ENCODE results near the gene VN1R5. TPM values are rescaled to one million over a fixed set of nuclear protein-coding genes. Genes with fewer than 3 reads are reported as not detected.
"Not testable (repeated sequence)": the region's sequence is repeated elsewhere in the genome, so short reads cannot be mapped to it uniquely, and the experiment has no call there.

The VN1R5 gene
- total RNA-seq, 1 donor from 2014 or later: not detected

DNA sequence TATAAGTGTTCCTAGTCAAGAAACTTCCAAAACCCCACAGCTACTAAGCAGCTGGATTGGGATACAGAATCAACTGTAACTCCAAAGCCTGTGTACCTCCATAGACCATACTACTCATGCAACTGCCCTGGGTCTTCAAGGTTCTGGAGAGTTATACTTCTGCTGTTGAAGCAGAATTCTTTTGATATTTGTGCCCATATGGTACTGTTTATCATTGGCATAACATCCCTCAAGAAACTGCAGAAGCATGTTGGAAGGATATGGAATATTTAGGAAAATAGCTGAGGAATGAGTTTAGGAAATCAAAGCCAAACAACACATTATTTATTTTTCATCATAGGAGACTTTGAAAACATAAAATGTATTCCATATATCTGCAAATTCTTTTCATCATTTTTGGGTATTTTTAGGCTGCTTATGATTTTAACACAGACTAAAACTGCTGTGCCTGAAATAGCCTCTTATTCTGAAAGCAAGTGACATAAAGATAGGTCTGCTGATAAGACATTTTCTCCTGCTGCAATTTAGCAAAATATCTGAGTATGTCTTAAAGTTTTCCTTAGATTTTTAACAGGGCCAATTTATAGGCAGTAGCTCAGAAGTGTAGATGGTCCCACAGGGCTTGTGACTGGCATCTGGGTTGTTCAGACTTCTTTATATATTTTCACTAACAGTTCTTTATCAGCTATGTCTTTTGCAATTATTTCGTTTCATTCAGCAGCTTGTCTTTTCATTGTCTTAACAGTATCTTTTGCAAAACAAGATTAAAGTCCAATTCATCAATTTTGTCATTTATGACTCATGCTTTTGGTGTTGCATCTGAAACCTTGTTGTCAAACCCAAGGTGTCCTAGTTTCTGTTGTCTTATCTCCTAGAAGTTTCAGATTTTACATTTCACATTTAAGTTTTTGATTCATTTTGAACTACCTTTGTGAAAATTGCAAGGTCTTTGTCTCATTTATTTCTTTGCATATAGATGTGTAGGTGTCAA lies 43.0 kb upstream of the VN1R5 start:
- ATAC-seq: no peak
- TF ChIP-seq, protein P1, sequence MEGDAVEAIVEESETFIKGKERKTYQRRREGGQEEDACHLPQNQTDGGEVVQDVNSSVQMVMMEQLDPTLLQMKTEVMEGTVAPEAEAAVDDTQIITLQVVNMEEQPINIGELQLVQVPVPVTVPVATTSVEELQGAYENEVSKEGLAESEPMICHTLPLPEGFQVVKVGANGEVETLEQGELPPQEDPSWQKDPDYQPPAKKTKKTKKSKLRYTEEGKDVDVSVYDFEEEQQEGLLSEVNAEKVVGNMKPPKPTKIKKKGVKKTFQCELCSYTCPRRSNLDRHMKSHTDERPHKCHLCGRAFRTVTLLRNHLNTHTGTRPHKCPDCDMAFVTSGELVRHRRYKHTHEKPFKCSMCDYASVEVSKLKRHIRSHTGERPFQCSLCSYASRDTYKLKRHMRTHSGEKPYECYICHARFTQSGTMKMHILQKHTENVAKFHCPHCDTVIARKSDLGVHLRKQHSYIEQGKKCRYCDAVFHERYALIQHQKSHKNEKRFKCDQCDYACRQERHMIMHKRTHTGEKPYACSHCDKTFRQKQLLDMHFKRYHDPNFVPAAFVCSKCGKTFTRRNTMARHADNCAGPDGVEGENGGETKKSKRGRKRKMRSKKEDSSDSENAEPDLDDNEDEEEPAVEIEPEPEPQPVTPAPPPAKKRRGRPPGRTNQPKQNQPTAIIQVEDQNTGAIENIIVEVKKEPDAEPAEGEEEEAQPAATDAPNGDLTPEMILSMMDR (IDR thresholded peaks at IDR 0.05): no peak
- Histone ChIP-seq H3K27me3 (no peaks in the 10 kb centered on the region), H3K4me3 (no peak overlapping the region), H3K4me1 (peaks cover 20% of the 10 kb centered on the region), H3K9me3 (no peaks in the 10 kb centered on the region), H3K27ac (no peak overlapping the region), H3K36me3 (no peaks in the 10 kb centered on the region)
- intact Hi-C loops (cut with DNase I): no loop called here
- no peak for DNase-seq

DNA sequence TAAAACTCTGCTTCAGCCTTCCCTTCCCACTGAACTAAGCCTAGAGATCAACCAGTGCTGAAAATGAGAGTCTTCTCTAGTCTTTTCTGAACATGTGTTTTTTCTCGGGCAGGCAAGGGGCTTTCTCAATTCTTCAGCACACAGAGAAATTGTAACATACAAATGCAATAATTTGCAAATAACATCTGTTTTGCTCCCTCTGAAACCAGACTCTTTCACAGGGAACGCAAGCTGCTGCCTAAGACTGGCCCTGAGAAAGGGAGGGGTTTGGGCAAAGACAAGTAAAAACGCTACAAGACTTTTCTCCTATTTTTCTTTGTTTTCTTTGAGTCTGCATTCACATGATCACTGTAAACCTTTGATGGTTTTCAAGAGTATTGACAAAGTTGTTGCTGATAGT lies 39.6 kb upstream of the VN1R5 start:
- Histone ChIP-seq H3K9me3 (no peaks in the 10 kb centered on the region), H3K36me3 (no peaks in the 10 kb centered on the region), H3K4me1 (no peaks in the 10 kb centered on the region), H3K4me3 (no peak overlapping the region), H3K27me3 (no peaks in the 10 kb centered on the region), H3K27ac (no peak overlapping the region)
- TF ChIP-seq, protein P1 (IDR thresholded peaks at IDR 0.05): no peak
- intact Hi-C loops (cut with DNase I): no loop called here
- no peak for ATAC-seq
- DNase-seq: no peak

DNA sequence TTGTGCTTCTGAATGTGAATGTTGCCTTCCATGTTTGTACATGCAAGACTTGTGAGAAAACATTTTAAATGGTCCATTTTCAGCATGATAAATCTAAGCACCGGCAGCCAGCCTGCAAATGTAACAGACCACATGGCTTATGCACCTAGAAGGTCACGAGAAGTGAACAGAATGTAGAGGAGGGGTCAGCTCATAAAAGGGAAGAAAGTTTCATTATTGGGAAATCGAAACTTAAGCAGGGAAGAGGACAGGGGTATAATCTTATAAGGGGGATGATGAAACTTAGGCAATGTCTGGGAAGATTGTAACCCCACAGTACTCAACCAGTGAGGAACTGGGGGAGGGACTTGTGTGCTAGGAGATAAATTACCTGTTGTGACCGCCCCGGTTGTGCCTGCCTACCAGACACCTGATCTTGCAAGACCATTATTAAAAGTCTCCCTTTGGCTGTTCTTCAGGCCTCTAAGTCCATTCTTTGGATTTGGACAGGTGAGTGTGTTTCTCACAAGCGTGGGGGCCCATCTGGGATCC lies 37.7 kb upstream of the VN1R5 start:
- DNase-seq: no peak
- intact Hi-C loops (cut with DNase I): no loop called here
- Histone ChIP-seq H3K36me3 (no peaks in the 10 kb centered on the region), H3K4me3 (no peak overlapping the region), H3K27ac (no peak overlapping the region), H3K9me3 (no peaks in the 10 kb centered on the region), H3K27me3 (no peaks in the 10 kb centered on the region), H3K4me1 (no peaks in the 10 kb centered on the region)
- no peak for ATAC-seq
- TF ChIP-seq, protein P1 (IDR thresholded peaks at IDR 0.05): no peak

DNA sequence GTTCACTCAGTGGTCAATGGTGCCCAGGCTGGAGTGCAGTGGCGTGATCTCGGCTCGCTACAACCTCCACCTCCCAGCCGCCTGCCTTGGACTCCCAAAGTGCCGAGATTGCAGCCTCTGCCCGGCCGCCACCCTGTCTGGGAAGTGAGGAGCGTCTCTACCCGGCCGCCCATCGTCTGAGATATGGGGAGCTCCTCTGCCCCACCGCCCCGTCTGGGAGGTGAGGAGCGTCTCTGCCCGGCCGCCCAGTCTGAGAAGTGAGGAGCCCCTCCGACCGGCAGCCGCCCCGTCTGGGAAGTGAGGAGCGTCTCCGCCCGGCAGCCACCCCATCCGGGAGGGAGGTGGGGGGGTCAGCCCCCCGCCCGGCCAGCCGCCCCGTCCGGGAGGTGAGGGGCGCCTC lies 35.6 kb upstream of the VN1R5 start:
- H3K4me1 ChIP-seq; H3K36me3 ChIP-seq; ATAC-seq; H3K9me3 ChIP-seq; intact Hi-C loops (cut with DNase I); H3K4me3 ChIP-seq; DNase-seq; H3K27ac ChIP-seq; H3K27me3 ChIP-seq: not testable (repeated sequence)

DNA sequence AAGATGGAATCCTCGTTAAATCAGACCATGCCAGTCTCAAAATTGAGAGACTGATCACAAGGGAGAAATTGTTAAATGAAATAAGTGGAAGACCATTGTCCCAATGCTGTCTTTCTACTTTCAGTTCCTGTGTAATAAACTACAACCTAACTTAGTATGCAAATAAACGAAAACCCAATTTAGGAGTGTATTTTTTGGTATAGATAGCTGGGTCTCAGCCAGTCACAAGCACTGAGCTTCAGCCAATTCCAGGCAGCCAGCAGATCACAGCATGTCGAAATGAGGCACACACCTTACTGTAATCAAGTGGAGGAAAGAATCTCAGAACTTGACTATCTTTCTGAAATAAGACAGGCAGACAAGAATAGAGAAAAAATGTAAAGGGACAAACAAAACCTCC lies 33.0 kb upstream of the VN1R5 start:
- no peak for DNase-seq
- Histone ChIP-seq H3K9me3 (peaks cover 8% of the 10 kb centered on the region), H3K36me3 (no peaks in the 10 kb centered on the region), H3K4me3 (no peak overlapping the region), H3K27me3 (no peaks in the 10 kb centered on the region), H3K4me1 (no peaks in the 10 kb centered on the region), H3K27ac (no peak overlapping the region)
- no peak for ATAC-seq
- intact Hi-C loops (cut with DNase I): no loop called here
- TF ChIP-seq, protein P1 (IDR thresholded peaks at IDR 0.05): no peak

DNA sequence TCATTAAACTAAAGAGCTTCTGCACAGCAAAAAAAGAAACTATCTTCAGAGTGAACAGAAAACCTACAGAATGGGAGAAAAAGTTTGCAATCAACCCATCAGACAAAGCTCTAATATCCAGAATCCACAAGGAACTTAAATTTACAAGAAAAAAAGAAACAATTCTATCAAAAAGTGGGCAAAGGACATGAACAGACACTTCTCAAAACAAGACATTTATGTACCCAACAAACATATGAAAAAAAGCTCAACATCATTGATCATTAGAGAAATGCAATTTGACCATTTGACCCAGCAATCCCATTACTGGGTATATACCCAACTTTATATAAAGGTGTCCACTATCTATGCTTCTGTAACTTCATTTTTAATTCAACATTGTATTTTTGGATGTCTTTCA lies 31.1 kb upstream of the VN1R5 start:
- Histone ChIP-seq H3K4me1 (no peaks in the 10 kb centered on the region), H3K27ac (no peak overlapping the region), H3K36me3 (no peaks in the 10 kb centered on the region), H3K9me3 (peaks cover 8% of the 10 kb centered on the region), H3K4me3 (no peak overlapping the region), H3K27me3 (no peaks in the 10 kb centered on the region)
- intact Hi-C loops (cut with DNase I): no loop called here
- TF ChIP-seq, protein P1 (IDR thresholded peaks at IDR 0.05): no peak
- no peak for DNase-seq
- no peak for ATAC-seq
